Glomerular visceral epithelial cell (primary cell): ENCODE data around the gene ABCF2.
A peak's percentile ranks its signal among the peaks of the same experiment; 100 is the strongest.

ENCODE experiments used
- DNase-seq: peaks from one replicate; pipeline ENCODE4 v3.0.0-alpha.2; 2016; ENCODE audit errors: extremely low spot score

ABCF2 gene

GRCh38 chr7:151174246-151175046 lies 52.6 kb downstream of the ABCF2 start:
- DNase-seq = no peak

- no peak for DNase-seq
Observed at GRCh38 chr7:151173386-151174245, 53.4 kb downstream of the ABCF2 start.

GRCh38 chr7:151172273-151173141 lies 54.5 kb downstream of the ABCF2 start:
- peak; percentile 71 for DNase-seq

GRCh38 chr7:151168787-151169162 lies 58.2 kb downstream of the ABCF2 start:
- DNase-seq = no peak

- no peak for DNase-seq
Observed at GRCh38 chr7:151168003-151168786, 58.8 kb downstream of the ABCF2 start.

GRCh38 chr7:151167197-151167961 lies 59.6 kb downstream of the ABCF2 start, which contains the start of gene GBX1:
Gene GBX1 (minus strand): TSS chr7:151167694. CDS start chr7:151167548, 146 bp downstream.
- no peak for DNase-seq

- no peak for DNase-seq
Observed at GRCh38 chr7:151166629-151167196, 60.3 kb downstream of the ABCF2 start.
